MCF 10A (cell line): ENCODE data around the gene ACAD11. TPM values are rescaled to one million over a fixed set of nuclear protein-coding genes. Genes with fewer than 3 reads are reported as not detected.

Source experiments
- BruUV-seq: library from RNA; stranded (reverse); fragments of 400-500 nt; replicated peaks from 2 replicates; lab custom pipeline; 2021; lab: Mats Ljungman, UMichigan
- CTCF ChIA-PET: fragments of 300-600 bp; sonication (Branson Sonifier 250); formaldehyde crosslinking; extraction: SDS; loops from one replicate; lab custom pipeline; 2021; ENCODE audit warnings: antibody characterized with exemption, inconsistent platforms; lab: Yijun Ruan, JAX
- POLR2A ChIA-PET: fragments of 300-600, 350-650 bp; sonication (Branson Sonifier 250); formaldehyde crosslinking; extraction: SDS; loops from one replicate; lab custom pipeline; 2020; ENCODE audit warnings: antibody characterized with exemption, inconsistent platforms; lab: Yijun Ruan, JAX
- DNase-seq: peaks from one replicate; pipeline ENCODE4 v3.0.0-alpha.2; 2018; ENCODE audit not compliant: unreplicated experiment
- H3K27ac Mint-ChIP-seq: one replicate; pipeline ENCODE4 v1.8.0; 2022; ENCODE audit warnings: mild to moderate bottlenecking, low read depth, mixed read lengths; ENCODE audit not compliant: unreplicated experiment
- H3K27me3 Mint-ChIP-seq: one replicate; pipeline ENCODE4 v1.8.0; 2022; ENCODE audit warnings: mixed read lengths; ENCODE audit not compliant: insufficient read depth, unreplicated experiment
- H3K36me3 Mint-ChIP-seq: one replicate; pipeline ENCODE4 v1.8.0; 2022; ENCODE audit warnings: mild to moderate bottlenecking, moderate library complexity, mixed read lengths; ENCODE audit not compliant: insufficient read depth, unreplicated experiment
- H3K4me1 Mint-ChIP-seq: one replicate; pipeline ENCODE4 v1.8.0; 2022; ENCODE audit warnings: mixed read lengths; ENCODE audit not compliant: insufficient read depth, unreplicated experiment
- H3K4me3 Mint-ChIP-seq: one replicate; pipeline ENCODE4 v1.8.0; 2022; ENCODE audit warnings: mild to moderate bottlenecking, moderate library complexity, mixed read lengths; ENCODE audit not compliant: unreplicated experiment
- H3K9me3 Mint-ChIP-seq: one replicate; pipeline ENCODE4 v1.8.0; 2022; ENCODE audit warnings: mixed read lengths; ENCODE audit not compliant: unreplicated experiment
- intact Hi-C: fragments of 100-400 bp; cut with micrococcal nuclease; formaldehyde crosslinking; loops from 2 replicates; pipeline ENCODE4 v1.14.1; 2022
- total RNA-seq: library from RNA; stranded (reverse); gene quantifications from 2 replicates; pipeline ENCODE4 v1.2.3, GENCODE V29; 2022
- TF ChIP-seq, protein P1 (sequence below): fragments of 200-600 bp; IDR thresholded peaks from one replicate; pipeline ENCODE4 v1.8.0; 2022; ENCODE audit warnings: antibody characterized with exemption, mild to moderate bottlenecking; ENCODE audit not compliant: unreplicated experiment

Gene ACAD11
- total RNA-seq, 1 experiment from 2014 or later = 30.9 TPM

DNA sequence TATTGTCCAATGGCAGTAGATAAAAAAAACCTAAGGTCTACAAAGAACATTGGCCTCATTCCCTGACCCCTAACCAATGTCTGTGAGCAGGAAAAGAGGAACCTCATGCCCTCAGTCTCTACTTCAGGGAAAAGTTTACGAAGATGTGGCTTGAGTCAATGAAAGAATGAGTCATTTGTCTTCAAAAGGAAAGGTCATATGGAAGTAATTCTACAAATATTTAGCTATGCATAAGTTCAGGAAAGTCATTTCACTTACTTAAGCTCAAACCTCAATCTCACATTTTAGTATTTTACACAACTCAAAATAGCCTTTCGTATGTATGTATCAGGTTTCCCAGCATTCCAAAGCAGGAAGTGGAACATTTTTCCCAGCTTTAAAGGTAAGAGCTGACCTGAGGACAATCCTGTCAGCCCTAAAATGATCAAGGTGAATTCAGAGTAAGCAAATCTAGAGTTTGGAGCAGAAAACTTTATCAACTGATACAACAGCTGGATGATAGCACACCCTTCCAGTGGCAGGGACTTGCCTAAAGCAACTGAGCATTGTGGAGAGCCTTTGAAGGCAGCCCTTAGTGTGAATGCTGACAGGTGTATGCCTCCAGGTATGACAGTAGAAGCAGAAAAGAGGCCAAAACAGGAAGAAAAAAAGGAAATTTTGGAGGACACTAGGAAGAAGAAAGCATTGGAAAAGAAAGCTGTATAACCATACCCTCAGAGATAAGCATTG, 116.4 kb downstream of the ACAD11 start:
- Mint-ChIP-seq H3K27ac (no peak overlapping the region), H3K4me1 (peaks cover 19% of the 10 kb centered on the region), H3K27me3 (no peaks in the 10 kb centered on the region), H3K36me3 (peaks cover 15% of the 10 kb centered on the region), H3K4me3 (no peak overlapping the region), H3K9me3 (no peaks in the 10 kb centered on the region)
- intact Hi-C loops = no loop called here
- BruUV-seq = no TSS peak
- ChIA-PET POLR2A (interaction anchor here (1.0 kb wide), 1 partner anchor 73 kb away, joined by 4 read pairs; no protein-coding TSS in a partner anchor), CTCF (interaction anchor here (0.7 to 12.1 kb wide), 5 partner anchors 9 to 98 kb away, joined by 3 to 284 read pairs (median 4); no protein-coding TSS in a partner anchor)
- peak; percentile 67 for DNase-seq
- TF ChIP-seq, protein P1, sequence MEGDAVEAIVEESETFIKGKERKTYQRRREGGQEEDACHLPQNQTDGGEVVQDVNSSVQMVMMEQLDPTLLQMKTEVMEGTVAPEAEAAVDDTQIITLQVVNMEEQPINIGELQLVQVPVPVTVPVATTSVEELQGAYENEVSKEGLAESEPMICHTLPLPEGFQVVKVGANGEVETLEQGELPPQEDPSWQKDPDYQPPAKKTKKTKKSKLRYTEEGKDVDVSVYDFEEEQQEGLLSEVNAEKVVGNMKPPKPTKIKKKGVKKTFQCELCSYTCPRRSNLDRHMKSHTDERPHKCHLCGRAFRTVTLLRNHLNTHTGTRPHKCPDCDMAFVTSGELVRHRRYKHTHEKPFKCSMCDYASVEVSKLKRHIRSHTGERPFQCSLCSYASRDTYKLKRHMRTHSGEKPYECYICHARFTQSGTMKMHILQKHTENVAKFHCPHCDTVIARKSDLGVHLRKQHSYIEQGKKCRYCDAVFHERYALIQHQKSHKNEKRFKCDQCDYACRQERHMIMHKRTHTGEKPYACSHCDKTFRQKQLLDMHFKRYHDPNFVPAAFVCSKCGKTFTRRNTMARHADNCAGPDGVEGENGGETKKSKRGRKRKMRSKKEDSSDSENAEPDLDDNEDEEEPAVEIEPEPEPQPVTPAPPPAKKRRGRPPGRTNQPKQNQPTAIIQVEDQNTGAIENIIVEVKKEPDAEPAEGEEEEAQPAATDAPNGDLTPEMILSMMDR = no peak

DNA sequence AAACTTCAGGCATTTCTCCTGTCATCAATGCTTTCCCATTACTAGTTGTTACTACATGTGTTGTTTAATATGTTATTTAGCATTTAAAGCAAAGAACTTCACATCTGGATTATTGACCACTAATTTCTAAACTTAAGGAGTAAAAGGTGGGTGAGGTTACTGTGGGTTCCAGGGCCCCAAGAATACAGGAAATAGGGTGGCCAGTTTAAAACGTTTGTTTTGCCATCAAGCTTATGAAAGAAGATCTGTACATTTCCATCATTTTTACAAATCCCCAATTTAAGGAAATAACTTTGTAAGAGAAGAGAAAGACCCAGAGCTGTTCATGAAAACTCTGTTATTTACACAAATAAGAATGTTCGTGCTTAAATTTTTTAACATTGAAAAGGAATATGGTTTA, 117.0 kb downstream of the ACAD11 start:
- CTCF ChIA-PET = interaction anchor here (1.0 to 12.1 kb wide), 5 partner anchors 8 to 98 kb away, joined by 3 to 284 read pairs (median 4); no protein-coding TSS in a partner anchor
- BruUV-seq = no TSS peak
- H3K36me3 Mint-ChIP-seq = peaks cover 15% of the 10 kb centered on the region
- no peak overlapping the region for H3K27ac Mint-ChIP-seq
- DNase-seq = no peak
- no peak overlapping the region for H3K4me3 Mint-ChIP-seq
- H3K27me3 Mint-ChIP-seq = no peaks in the 10 kb centered on the region
- TF ChIP-seq, protein P1 = no peak
- intact Hi-C loops = no loop called here
- H3K9me3 Mint-ChIP-seq = no peaks in the 10 kb centered on the region
- H3K4me1 Mint-ChIP-seq = peaks cover 19% of the 10 kb centered on the region
- POLR2A ChIA-PET = interaction anchor here (1.0 kb wide), 1 partner anchor 73 kb away, joined by 4 read pairs; no protein-coding TSS in a partner anchor

DNA sequence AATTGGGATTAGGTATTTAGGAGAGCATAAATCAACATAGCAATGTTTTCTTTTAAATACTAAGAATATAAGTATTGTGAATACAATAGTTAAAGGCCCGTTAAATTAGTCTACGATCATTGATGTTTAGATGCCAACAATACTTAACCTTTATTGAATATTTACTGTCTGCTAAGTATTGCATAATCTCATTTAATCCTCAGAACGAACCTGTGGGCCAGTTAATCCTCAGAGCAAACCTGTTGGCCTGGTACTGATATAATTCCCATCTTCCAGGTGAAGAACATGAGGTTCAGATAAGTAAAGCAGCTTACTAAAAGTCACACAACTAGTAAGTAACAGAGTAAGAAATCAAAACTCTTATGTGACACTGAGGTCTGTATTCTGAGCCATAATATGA, 119.9 kb downstream of the ACAD11 start:
- no TSS peak for BruUV-seq
- H3K27ac Mint-ChIP-seq = no peak overlapping the region
- H3K27me3 Mint-ChIP-seq = no peaks in the 10 kb centered on the region
- H3K36me3 Mint-ChIP-seq = peaks cover 26% of the 10 kb centered on the region
- H3K4me1 Mint-ChIP-seq = peaks cover 15% of the 10 kb centered on the region
- TF ChIP-seq, protein P1 = no peak
- no peak for DNase-seq
- intact Hi-C loops = loop anchor here (10.0 kb wide), 1 partner anchor 185 kb away; no protein-coding TSS in a partner anchor
- ChIA-PET CTCF (interaction anchor here (0.8 to 12.1 kb wide), 3 partner anchors 9 to 101 kb away, joined by 3 to 284 read pairs (median 6); no protein-coding TSS in a partner anchor), POLR2A (no interaction called here)
- H3K4me3 Mint-ChIP-seq = no peak overlapping the region
- no peaks in the 10 kb centered on the region for H3K9me3 Mint-ChIP-seq

DNA sequence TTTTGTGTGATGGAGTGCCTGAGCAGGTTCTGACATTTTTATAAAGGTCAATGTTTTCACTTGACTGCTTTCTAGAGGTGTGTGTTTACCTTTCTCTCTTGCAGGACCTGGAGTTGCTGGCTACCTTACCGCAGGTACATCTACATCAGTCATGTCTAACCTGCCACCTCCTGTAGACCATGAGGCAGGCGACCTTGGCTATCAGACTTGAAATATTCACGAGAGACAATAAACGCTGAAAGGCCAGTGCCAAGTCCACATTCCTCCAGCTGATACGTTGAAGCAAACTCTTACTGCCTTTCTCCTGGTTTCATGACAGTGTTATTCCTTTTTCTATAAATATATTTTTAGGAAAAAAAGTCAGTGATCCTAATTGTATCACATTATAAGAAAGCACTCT, 121.5 kb downstream of the ACAD11 start:
- intact Hi-C loops = loop anchor here (10.0 kb wide), 1 partner anchor 183 kb away; no protein-coding TSS in a partner anchor
- ChIA-PET POLR2A (interaction anchor here (1.0 to 2.3 kb wide), 3 partner anchors 100 to 108 kb away, joined by 3 to 9 read pairs (median 3); no protein-coding TSS in a partner anchor), CTCF (interaction anchor here (0.7 to 12.1 kb wide), 10 partner anchors 10 to 109 kb away, joined by 3 to 284 read pairs (median 3); no protein-coding TSS in a partner anchor)
- DNase-seq = no peak
- no peak overlapping the region for H3K4me3 Mint-ChIP-seq
- peaks cover 38% of the 10 kb centered on the region for H3K36me3 Mint-ChIP-seq
- H3K9me3 Mint-ChIP-seq = no peaks in the 10 kb centered on the region
- peaks cover 9% of the 10 kb centered on the region for H3K4me1 Mint-ChIP-seq
- BruUV-seq = no TSS peak
- H3K27me3 Mint-ChIP-seq = no peaks in the 10 kb centered on the region
- TF ChIP-seq, protein P1 = no peak
- no peak overlapping the region for H3K27ac Mint-ChIP-seq
